H9 (cell line): Measurements from ENCODE around the gene EDIL3. TPM values are rescaled to one million over a fixed set of nuclear protein-coding genes. Genes with fewer than 3 reads are reported as not detected.

Experiments used
- DNase-seq: peaks from one replicate; pipeline ENCODE4 v3.0.0-alpha.2; 2017
- H2AFZ ChIP-seq: one replicate; pipeline ENCODE4 v1.6.1; 2013; ENCODE audit warnings: mild to moderate bottlenecking, low read length, control low read depth, moderate library complexity
- H2AK5ac ChIP-seq: 2 replicates; pipeline ENCODE4 v1.6.1; 2013; ENCODE audit warnings: low read length, control low read depth, mixed read lengths; ENCODE audit not compliant: insufficient read length
- H2BK120ac ChIP-seq: one replicate; pipeline ENCODE4 v1.6.1; 2013; ENCODE audit warnings: low read depth, mild to moderate bottlenecking, low read length, control low read depth, inconsistent platforms; ENCODE audit not compliant: poor library complexity, severe bottlenecking
- H2BK12ac ChIP-seq: 2 replicates; pipeline ENCODE4 v1.6.1; 2013; ENCODE audit warnings: low read length, control low read depth, mixed read lengths, low read depth; ENCODE audit not compliant: insufficient read length
- H2BK15ac ChIP-seq: 2 replicates; pipeline ENCODE4 v1.6.1; 2013; ENCODE audit warnings: low read depth, low read length, control low read depth
- H2BK20ac ChIP-seq: one replicate; pipeline ENCODE4 v1.6.1; 2013; ENCODE audit warnings: low read depth, mild to moderate bottlenecking, low read length, control low read depth, inconsistent platforms; ENCODE audit not compliant: poor library complexity, severe bottlenecking
- H2BK5ac ChIP-seq: 2 replicates; pipeline ENCODE4 v1.6.1; 2013; ENCODE audit warnings: low read length, control low read depth, mixed read lengths; ENCODE audit not compliant: insufficient read length
- H3K14ac ChIP-seq: 2 replicates; pipeline ENCODE4 v1.6.1; 2013; ENCODE audit warnings: low read length, control low read depth; ENCODE audit not compliant: insufficient read depth
- H3K18ac ChIP-seq: 2 replicates; pipeline ENCODE4 v1.6.1; 2013; ENCODE audit warnings: low read depth, mild to moderate bottlenecking, mixed read lengths, low read length, control low read depth; ENCODE audit not compliant: insufficient read length
- H3K23ac ChIP-seq: 2 replicates; pipeline ENCODE4 v1.6.1; 2013; ENCODE audit warnings: low read length, control low read depth, mixed read lengths, low read depth; ENCODE audit not compliant: insufficient read length
- H3K23me2 ChIP-seq: 2 replicates; pipeline ENCODE4 v1.6.1; 2013; ENCODE audit warnings: low read depth, mild to moderate bottlenecking, mixed read lengths, low read length, control low read depth; ENCODE audit not compliant: insufficient read length, poor library complexity, severe bottlenecking
- H3K27ac ChIP-seq: 2 replicates; pipeline ENCODE4 v1.5.1; 2013; ENCODE audit warnings: low read length, control low read depth, mixed read lengths, low read depth; ENCODE audit not compliant: insufficient read length
- H3K27me3 ChIP-seq: 2 replicates; pipeline ENCODE4 v1.6.1; 2013; ENCODE audit warnings: low read length, control low read depth, inconsistent platforms; ENCODE audit not compliant: insufficient read depth
- H3K4ac ChIP-seq: 2 replicates; pipeline ENCODE4 v1.6.1; 2013; ENCODE audit warnings: low read depth, mild to moderate bottlenecking, control low read depth, inconsistent platforms, low read length, moderate library complexity
- H3K4me1 ChIP-seq: 2 replicates; pipeline ENCODE4 v1.6.1; 2013; ENCODE audit warnings: low read length, control low read depth, inconsistent platforms; ENCODE audit not compliant: insufficient read depth
- H3K4me2 ChIP-seq: 2 replicates; pipeline ENCODE4 v1.6.1; 2013; ENCODE audit warnings: low read length, control low read depth, mixed read lengths; ENCODE audit not compliant: insufficient read length, insufficient read depth
- H3K56ac ChIP-seq: 2 replicates; pipeline ENCODE4 v1.6.1; 2013; ENCODE audit warnings: low read depth, mild to moderate bottlenecking, mixed read lengths, low read length, control low read depth; ENCODE audit not compliant: insufficient read length
- H3K79me1 ChIP-seq: 2 replicates; pipeline ENCODE4 v1.6.1; 2013; ENCODE audit warnings: low read depth, mild to moderate bottlenecking, moderate library complexity, low read length, control low read depth, inconsistent platforms; ENCODE audit not compliant: insufficient read depth, poor library complexity, severe bottlenecking
- H3K79me2 ChIP-seq: 2 replicates; pipeline ENCODE4 v1.6.1; 2013; ENCODE audit warnings: low read length, control low read depth, inconsistent platforms; ENCODE audit not compliant: insufficient read depth
- H3K9ac ChIP-seq: 2 replicates; pipeline ENCODE4 v1.6.1; 2013; ENCODE audit warnings: low read length, control low read depth, mixed read lengths; ENCODE audit not compliant: insufficient read length; ENCODE audit errors: extremely low read depth
- H3K9me3 ChIP-seq: one replicate; pipeline ENCODE4 v1.6.1; 2013; ENCODE audit warnings: low read depth, low read length, inconsistent platforms; ENCODE audit not compliant: control insufficient read depth
- H3T11ph ChIP-seq: one replicate; pipeline ENCODE4 v1.6.1; 2013; ENCODE audit warnings: mild to moderate bottlenecking, low read length, control low read depth, inconsistent platforms
- H4K20me1 ChIP-seq: one replicate; pipeline ENCODE4 v1.6.1; 2013; ENCODE audit not compliant: control insufficient read depth, insufficient read length, insufficient read depth
- H4K5ac ChIP-seq: 2 replicates; pipeline ENCODE4 v1.6.1; 2013; ENCODE audit warnings: low read depth, mild to moderate bottlenecking, mixed read lengths, low read length, control low read depth; ENCODE audit not compliant: insufficient read length
- H4K8ac ChIP-seq: replicated peaks from 2 replicates; pipeline ENCODE4 v1.6.1; 2013; ENCODE audit warnings: low read length, control low read depth, mixed read lengths, low read depth; ENCODE audit not compliant: insufficient read length
- H4K91ac ChIP-seq: 2 replicates; pipeline ENCODE4 v1.6.1; 2013; ENCODE audit warnings: low read depth, mild to moderate bottlenecking, moderate library complexity, mixed read lengths, low read length, control low read depth; ENCODE audit not compliant: insufficient read length
- H3K27ac Mint-ChIP-seq, 3 experiments: 2 replicates in 2 of 3; 3 replicates in 1 of 3; pipeline ENCODE4 v1.8.0; 2020 to 2021; ENCODE audit warnings: mixed read lengths in 3 of 3, mild to moderate bottlenecking in 1 of 3, moderate library complexity in 1 of 3
- H3K27me3 Mint-ChIP-seq: 2 replicates; pipeline ENCODE4 v1.8.0; 2021; ENCODE audit warnings: low read depth, mild to moderate bottlenecking, moderate library complexity, mixed read lengths
- H3K36me3 Mint-ChIP-seq, 3 experiments: 2 replicates in 2 of 3; 3 replicates in 1 of 3; pipeline ENCODE4 v1.8.0; 2020 to 2021; ENCODE audit warnings: low read depth in 3 of 3, mixed read lengths in 3 of 3; ENCODE audit not compliant: insufficient read depth in 1 of 3
- H3K4me1 Mint-ChIP-seq, 2 experiments: 2 replicates each; pipeline ENCODE4 v1.8.0; 2020; ENCODE audit warnings: mixed read lengths in 2 of 2
- H3K4me3 Mint-ChIP-seq, 2 experiments: 2 replicates in 1 of 2; 3 replicates in 1 of 2; pipeline ENCODE4 v1.8.0; 2020 to 2021; ENCODE audit warnings: mild to moderate bottlenecking in 2 of 2, mixed read lengths in 2 of 2, moderate library complexity in 1 of 2
- H3K9me3 Mint-ChIP-seq, 2 experiments: 2 replicates in 1 of 2; 3 replicates in 1 of 2; pipeline ENCODE4 v1.8.0; 2020; ENCODE audit warnings: mild to moderate bottlenecking in 2 of 2, mixed read lengths in 2 of 2, moderate library complexity in 1 of 2
- CTCF ChIP-seq: fragments of 200-600 bp; sonication (generic); conservative IDR thresholded peaks from 3 replicates; pipeline ENCODE4 v1.8.0; 2021; ENCODE audit warnings: antibody characterized with exemption, mild to moderate bottlenecking
- WGBS: extraction: QIAGEN DNeasy Blood & Tissue Kit; methylation state at CpG from one replicate; pipeline ENCODE4 v1.1.7; 2013; ENCODE audit warnings: missing lambda C conversion rate, low lambda C conversion rate, mixed read lengths; ENCODE audit not compliant: insufficient read length; ENCODE audit errors: extremely low coverage; 5-methylcytosine and 5-hydroxymethylcytosine counted together
- total RNA-seq: library from RNA; stranded (reverse); gene quantifications from 2 replicates; pipeline ENCODE4 v1.2.1, GENCODE V29; 2021

The EDIL3 gene
- total RNA-seq, 1 experiment from 2014 or later: 61.9 TPM

- H3K18ac ChIP-seq: no peak overlapping the region
- no peak overlapping the region for H3K56ac ChIP-seq
Measured at GRCh38 chr5:84265130-84265529, 119.5 kb downstream of the EDIL3 start.

More at GRCh38 chr5:84265130-84265529, 119.5 kb downstream of the EDIL3 start:
- no peaks in the 10 kb centered on the region for H3K9me3 ChIP-seq
- WGBS: no CpG with 5 or more reads among the region's 2 CpGs
- peaks cover 2% of the 10 kb centered on the region; the same call in 1 of the 2 replicates for H3K79me2 ChIP-seq
- H3T11ph ChIP-seq: no peak overlapping the region
- no peak for DNase-seq
- H3K23me2 ChIP-seq: no peaks in the 10 kb centered on the region
- no peaks in the 10 kb centered on the region for H4K20me1 ChIP-seq
- H4K91ac ChIP-seq: no peak overlapping the region
- H3K4me2 ChIP-seq: no peak overlapping the region
- no peak overlapping the region for H4K5ac ChIP-seq
- no peak overlapping the region for H2AFZ ChIP-seq
- no peak overlapping the region for H2AK5ac ChIP-seq
- no peak overlapping the region for H2BK15ac ChIP-seq
- H3K79me1 ChIP-seq: peaks cover 3% of the 10 kb centered on the region
- H3K27me3 ChIP-seq: no peaks in the 10 kb centered on the region
- H3K27ac ChIP-seq: no peak overlapping the region
- no peak overlapping the region for H3K23ac ChIP-seq
- TF ChIP-seq CTCF: no peak
- H2BK12ac ChIP-seq: no peak overlapping the region
- no peak overlapping the region for H4K8ac ChIP-seq
- peaks cover 11% of the 10 kb centered on the region for H3K4me1 ChIP-seq
- no peak overlapping the region for H2BK20ac ChIP-seq
- no peak overlapping the region for H2BK120ac ChIP-seq
- Mint-ChIP-seq H3K27ac (no peak overlapping the region; a peak in 1 of 7 replicates), H3K36me3 (peaks cover 0 to 2% (median 0%) of the 10 kb centered on the region in 3 experiments; a peak in 2 of 7 replicates), H3K4me3 (no peak overlapping the region), H3K9me3 (no peaks in the 10 kb centered on the region), H3K27me3 (no peaks in the 10 kb centered on the region), H3K4me1 (peaks cover 20 to 25% of the 10 kb centered on the region in 2 experiments)
- H2BK5ac ChIP-seq: no peak overlapping the region
- no peak overlapping the region for H3K4ac ChIP-seq
- H3K14ac ChIP-seq: no peak overlapping the region
- H3K9ac ChIP-seq: no peak overlapping the region
